HG03571 (cell line): Measurements from ENCODE around the gene MON2.
"Not testable (repeated sequence)": the region's sequence is repeated elsewhere in the genome, so short reads cannot be mapped to it uniquely, and the experiment has no call there.

Experiments
- ATAC-seq: cut with Tn5 transposase; IDR thresholded peaks from one replicate; pipeline ENCODE4 v1.9.1; 2021; ENCODE audit not compliant: unreplicated experiment

The MON2 gene, protein sequence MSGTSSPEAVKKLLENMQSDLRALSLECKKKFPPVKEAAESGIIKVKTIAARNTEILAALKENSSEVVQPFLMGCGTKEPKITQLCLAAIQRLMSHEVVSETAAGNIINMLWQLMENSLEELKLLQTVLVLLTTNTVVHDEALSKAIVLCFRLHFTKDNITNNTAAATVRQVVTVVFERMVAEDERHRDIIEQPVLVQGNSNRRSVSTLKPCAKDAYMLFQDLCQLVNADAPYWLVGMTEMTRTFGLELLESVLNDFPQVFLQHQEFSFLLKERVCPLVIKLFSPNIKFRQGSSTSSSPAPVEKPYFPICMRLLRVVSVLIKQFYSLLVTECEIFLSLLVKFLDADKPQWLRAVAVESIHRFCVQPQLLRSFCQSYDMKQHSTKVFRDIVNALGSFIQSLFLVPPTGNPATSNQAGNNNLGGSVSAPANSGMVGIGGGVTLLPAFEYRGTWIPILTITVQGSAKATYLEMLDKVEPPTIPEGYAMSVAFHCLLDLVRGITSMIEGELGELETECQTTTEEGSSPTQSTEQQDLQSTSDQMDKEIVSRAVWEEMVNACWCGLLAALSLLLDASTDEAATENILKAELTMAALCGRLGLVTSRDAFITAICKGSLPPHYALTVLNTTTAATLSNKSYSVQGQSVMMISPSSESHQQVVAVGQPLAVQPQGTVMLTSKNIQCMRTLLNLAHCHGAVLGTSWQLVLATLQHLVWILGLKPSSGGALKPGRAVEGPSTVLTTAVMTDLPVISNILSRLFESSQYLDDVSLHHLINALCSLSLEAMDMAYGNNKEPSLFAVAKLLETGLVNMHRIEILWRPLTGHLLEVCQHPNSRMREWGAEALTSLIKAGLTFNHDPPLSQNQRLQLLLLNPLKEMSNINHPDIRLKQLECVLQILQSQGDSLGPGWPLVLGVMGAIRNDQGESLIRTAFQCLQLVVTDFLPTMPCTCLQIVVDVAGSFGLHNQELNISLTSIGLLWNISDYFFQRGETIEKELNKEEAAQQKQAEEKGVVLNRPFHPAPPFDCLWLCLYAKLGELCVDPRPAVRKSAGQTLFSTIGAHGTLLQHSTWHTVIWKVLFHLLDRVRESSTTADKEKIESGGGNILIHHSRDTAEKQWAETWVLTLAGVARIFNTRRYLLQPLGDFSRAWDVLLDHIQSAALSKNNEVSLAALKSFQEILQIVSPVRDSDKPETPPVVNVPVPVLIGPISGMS (N-terminal part only)

GRCh38 chr12:62466594-62467491 lies at the start of gene MON2:
TSS of gene MON2 (plus strand) at chr12:62466826. CDS start at chr12:62467208, 382 bp downstream.
- ATAC-seq, result peak; percentile 100

DNA sequence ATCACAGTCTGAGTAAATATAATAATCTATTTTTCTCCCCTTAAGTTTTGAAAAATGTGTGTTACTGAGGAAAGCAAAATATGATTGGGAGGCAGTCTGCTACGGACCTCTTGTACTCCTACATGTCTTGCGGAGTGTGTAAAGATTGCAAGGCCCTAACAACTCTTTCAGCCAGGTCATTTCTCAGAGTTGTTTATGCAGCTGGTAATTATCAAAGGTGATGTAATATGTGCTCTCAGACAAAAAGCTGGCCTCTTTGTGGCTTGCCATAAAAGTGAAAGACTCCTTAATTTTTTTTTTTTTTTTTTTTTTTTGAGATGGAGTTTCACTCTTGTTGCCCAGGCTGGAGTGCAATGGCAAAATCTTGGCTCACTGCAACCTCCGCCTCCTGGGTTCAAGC lies 40.5 kb upstream of the MON2 start:
- ATAC-seq, result no peak

- ATAC-seq, result no peak
Measured at GRCh38 chr12:62429457-62429856, 37.2 kb upstream of the MON2 start.

DNA sequence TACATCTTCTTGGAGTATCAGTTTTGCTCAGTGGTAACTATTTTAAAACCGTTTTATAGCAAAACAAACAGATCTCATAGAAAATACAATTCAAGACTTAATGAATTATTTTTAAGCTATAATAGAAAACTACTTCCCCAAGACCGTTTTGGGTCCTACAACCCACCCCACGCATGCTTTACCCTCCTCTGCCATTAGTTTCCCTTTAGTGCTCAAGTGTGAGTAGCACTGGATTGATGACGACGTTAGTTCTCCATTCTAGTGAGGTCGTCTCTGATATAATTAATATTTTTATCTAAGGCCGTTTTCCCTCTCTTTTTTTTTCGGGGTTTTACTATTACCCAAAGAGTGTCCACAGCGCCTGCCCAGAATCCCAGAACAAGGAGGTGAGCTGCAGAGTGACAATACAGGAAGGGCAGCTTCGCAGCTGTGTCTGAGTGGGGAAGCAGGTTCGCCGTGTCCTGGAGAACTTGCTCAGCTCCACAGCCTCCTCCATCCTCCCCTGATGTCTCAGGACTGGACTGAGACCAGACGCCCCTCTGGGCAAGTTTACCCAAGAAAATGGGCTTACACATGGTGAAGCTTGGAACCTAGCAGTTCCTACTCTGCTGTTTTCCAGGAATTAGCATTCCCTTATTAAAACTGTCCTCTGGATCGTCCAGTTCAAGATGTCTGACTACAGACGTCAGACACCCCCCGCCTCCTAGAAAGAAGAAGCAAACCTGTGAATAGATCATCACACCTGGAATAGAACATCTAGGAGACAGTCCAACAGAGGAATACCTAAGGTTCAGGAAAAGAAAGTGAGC lies 31.9 kb upstream of the MON2 start:
- ATAC-seq, result peak; percentile 15

DNA sequence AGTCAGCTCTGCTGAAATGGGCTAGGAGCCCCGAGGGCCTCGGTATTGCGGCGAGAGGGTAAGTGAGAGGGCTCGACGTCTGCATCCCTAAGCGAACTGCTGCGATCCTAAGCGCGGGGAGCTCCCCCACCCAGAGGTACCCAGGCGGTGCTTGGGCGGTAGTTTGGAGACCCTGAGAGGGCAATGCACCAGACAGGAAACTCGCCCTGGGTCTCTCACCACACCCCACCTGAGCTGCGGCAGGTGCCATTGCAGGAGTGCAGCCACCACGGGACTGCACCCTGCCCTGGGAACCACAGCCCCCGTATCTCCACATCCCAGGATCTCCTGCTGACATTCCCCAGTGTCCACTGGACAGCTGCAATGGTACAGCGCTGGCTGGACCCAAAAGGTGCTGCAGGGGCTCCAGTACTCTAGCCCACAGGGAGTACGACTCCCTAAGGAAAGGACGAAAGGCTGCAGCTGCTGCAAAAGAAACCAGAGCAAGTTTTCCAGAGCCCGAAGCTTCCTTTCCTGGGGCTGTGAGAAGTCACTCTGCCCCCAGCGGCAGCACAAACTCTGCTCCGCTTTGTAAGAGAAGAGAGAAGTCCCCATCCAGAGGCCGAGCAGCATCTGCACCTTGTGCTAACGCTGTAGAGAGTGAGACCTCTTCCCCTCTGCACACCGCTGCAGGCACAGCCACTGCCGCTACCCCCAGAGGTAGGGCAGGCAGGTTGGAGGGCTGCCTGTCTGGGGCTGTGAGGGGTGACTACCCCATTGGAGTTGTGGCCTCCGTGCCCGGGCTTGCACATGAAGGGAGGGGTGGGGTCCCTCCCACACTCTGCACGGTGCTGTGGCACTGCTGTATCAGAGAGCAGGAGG lies 31.1 kb upstream of the MON2 start:
- ATAC-seq, result peak; percentile 80

- no peak for ATAC-seq
Measured at GRCh38 chr12:62436164-62436503, 30.5 kb upstream of the MON2 start.

DNA sequence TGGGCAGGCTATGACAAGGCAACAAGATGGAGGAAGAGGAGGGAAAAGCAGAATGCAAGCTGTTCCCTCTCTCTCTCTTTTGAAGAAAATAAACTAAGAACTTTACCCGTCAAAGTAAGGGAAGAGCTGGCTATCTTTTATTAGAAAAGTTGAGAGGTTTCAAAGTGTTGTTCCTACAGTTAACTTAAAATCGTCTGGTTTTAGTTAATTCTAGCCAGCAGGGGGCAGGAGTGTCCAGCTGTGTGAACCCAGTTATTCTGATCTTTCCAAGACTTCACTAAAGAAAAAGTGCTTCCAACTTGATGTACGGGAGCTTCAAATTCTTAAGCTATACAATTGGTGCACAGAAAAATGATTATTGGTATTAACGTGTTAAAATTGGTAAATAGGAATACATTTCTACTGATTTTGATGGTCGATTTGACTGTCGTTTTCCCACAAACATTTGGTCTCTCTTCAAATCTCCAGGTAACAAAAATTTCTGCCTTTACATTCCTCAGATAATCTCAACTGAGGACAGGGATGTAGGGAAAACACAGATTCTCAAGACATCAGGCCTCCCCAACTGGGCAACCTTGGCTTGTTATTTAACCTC lies 28.4 kb upstream of the MON2 start:
- no peak for ATAC-seq

- ATAC-seq, result no peak
Measured at GRCh38 chr12:62446754-62447452, 19.7 kb upstream of the MON2 start.

- ATAC-seq, result no peak
Measured at GRCh38 chr12:62448436-62448835, 18.2 kb upstream of the MON2 start.

- ATAC-seq, result not testable (repeated sequence)
Measured at GRCh38 chr12:62455429-62455828, 11.2 kb upstream of the MON2 start.

DNA sequence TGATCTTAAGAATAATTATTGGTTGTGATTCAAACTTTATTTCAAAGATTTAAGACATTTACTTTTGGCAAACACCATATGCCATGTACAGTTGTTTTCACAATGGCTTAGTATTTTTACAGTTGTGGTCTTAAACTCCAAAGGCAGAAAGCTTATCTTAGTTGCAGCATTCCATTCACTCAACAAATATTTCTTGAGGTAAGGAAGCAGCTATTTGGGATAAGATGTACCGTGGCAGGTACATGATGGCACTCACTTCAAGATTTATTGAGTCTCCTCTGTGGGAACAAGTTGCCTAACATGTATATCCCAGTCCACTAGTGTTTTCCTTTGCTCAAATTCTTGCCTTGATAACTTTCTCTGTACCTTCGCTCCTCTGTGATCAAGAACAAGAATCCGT lies 8.0 kb upstream of the MON2 start:
- no peak for ATAC-seq

GRCh38 chr12:62459976-62460375 lies 6.7 kb upstream of the MON2 start:
- ATAC-seq, result no peak

- ATAC-seq, result not testable (repeated sequence)
Measured at GRCh38 chr12:62461171-62461837, 5.3 kb upstream of the MON2 start.

GRCh38 chr12:62463252-62463651 lies 3.4 kb upstream of the MON2 start:
- not testable (repeated sequence) for ATAC-seq

DNA sequence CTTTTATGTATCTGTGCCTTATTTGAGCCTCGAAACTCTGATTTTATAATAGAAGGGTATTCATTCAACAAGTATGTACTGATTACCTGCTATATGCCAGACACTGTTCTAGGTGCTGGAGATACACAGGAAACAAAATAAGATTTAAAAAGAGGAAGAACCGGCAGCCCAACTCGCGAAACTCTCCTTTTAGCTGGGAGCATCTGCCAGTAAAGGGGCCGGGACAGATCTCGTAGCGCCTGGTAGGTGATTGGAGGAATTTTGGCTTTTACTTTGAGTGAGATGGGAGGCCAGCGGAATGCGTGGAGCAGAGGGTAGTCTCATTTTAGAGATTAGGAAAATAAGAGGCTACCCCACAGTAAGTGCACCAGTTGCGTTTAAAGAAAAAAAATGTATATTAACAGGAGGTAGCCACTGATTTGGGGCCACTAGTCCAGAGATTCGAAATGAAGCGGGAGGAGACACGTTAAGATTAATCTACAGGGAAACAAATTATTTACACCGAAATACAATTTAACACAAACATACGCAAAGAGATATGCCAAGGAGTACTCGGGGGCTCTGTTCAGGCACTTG lies 520 bp upstream of the MON2 start:
- ATAC-seq, result peak; percentile 29

DNA sequence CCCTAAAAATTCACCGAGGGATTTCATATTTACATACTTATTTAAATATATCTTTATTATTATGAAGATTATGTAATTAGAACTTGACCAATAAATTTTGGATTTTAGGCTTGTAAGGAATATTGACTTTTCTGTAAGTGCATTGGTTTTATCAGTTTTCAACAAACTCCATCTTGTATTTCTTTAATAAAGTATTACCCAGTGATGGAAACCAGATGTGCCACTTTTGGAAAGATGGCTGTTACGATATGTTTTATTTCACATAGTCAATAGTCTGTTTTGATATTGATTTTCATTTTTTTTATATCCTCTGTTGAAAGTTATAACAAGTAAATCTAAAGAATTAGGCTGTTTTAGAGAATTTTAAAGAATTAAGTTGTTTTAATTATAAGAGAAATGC lies 1.8 kb downstream of the MON2 start:
- ATAC-seq, result no peak

GRCh38 chr12:62468935-62469334 lies 2.3 kb downstream of the MON2 start:
- no peak for ATAC-seq
